Panc1 (cell line): ENCODE data around the gene C4orf50. TPM values are rescaled to one million over a fixed set of nuclear protein-coding genes. Genes with fewer than 3 reads are reported as not detected.

Source experiments
- ATAC-seq: fragments of 200-7000 bp; cut with Tn5 transposase; 2 replicates; pipeline ENCODE4 v1.9.1; 2020; ENCODE audit warnings: mild to moderate bottlenecking, moderate library complexity
- BruUV-seq: library from RNA; stranded (reverse); fragments of 400-500 nt; replicated peaks from 2 replicates; lab custom pipeline; 2021; lab: Mats Ljungman, UMichigan
- CTCF ChIA-PET: fragments of 300-600 bp; sonication (Branson Sonifier 250); formaldehyde crosslinking; loops from one replicate; lab custom pipeline; 2022; ENCODE audit warnings: antibody characterized with exemption; lab: Charles Lee
- POLR2A ChIA-PET: fragments of 300-600 bp; sonication (Branson Sonifier 250); formaldehyde crosslinking; loops from one replicate; lab custom pipeline; 2022; ENCODE audit warnings: antibody characterized with exemption; lab: Charles Lee
- DNase-seq: peaks from one replicate; pipeline ENCODE4 v3.0.0-alpha.2; 2010; ENCODE audit warnings: low read depth, low spot score
- H3K27ac ChIP-seq: 2 replicates; pipeline ENCODE4 v1.5.1; 2011; ENCODE audit warnings: mild to moderate bottlenecking, low read length, inconsistent platforms
- H3K27me3 ChIP-seq: fragments of 200-500 bp; sonication (Bioruptor generic); 2 replicates; pipeline ENCODE4 v1.6.0; 2014; ENCODE audit warnings: low read length, inconsistent platforms; ENCODE audit not compliant: control insufficient read depth, insufficient read depth
- H3K36me3 ChIP-seq: fragments of 200-500 bp; sonication (Bioruptor generic); 2 replicates; pipeline ENCODE4 v1.5.1; 2014; ENCODE audit warnings: inconsistent platforms, mild to moderate bottlenecking, low read length, moderate library complexity; ENCODE audit not compliant: control insufficient read depth, insufficient read depth
- H3K4me1 ChIP-seq: 2 replicates; pipeline ENCODE4 v1.5.1; 2011; ENCODE audit warnings: inconsistent platforms, mild to moderate bottlenecking, low read length, moderate library complexity; ENCODE audit not compliant: control insufficient read depth, insufficient read depth
- H3K4me3 ChIP-seq, 2 experiments: 2 replicates each; pipeline ENCODE4 v1.5.1; 2011 to 2012; ENCODE audit warnings: low read depth in 2 of 2, low read length in 2 of 2, mild to moderate bottlenecking in 2 of 2, inconsistent platforms in 1 of 2, moderate library complexity in 1 of 2
- H3K9me3 ChIP-seq: fragments of 200-500 bp; sonication (Bioruptor generic); 2 replicates; pipeline ENCODE4 v1.5.1; 2014; ENCODE audit warnings: low read depth, mild to moderate bottlenecking, inconsistent platforms, low read length, moderate library complexity; ENCODE audit not compliant: control insufficient read depth, insufficient read depth
- CTCF ChIP-seq: fragments of 450-650 bp; IDR thresholded peaks from 2 replicates; pipeline ENCODE4 v1.5.1; 2017; ENCODE audit warnings: mild to moderate bottlenecking
- POLR2AphosphoS5 ChIP-seq: IDR thresholded peaks from 2 replicates; pipeline ENCODE4 v1.6.1; 2012; ENCODE audit warnings: mild to moderate bottlenecking, low read depth, low read length, moderate library complexity
- SIN3A ChIP-seq: IDR thresholded peaks from 2 replicates; pipeline ENCODE4 v1.6.1; 2012; ENCODE audit warnings: low read depth, mild to moderate bottlenecking, low read length, moderate library complexity, borderline replicate concordance; ENCODE audit not compliant: insufficient read depth
- TCF7L2 ChIP-seq: IDR thresholded peaks from 2 replicates; pipeline ENCODE4 v1.6.1; 2011; ENCODE audit warnings: mild to moderate bottlenecking, low read depth, low read length, inconsistent platforms
- in situ Hi-C: cut with HindIII; loops from 2 replicates; pipeline ENCODE4 v1.10.0; 2016; ENCODE audit warnings: low sequenced_read_pairs, low pct_unique_long_range_greater_than_20kb
- intact Hi-C: fragments of 100-400 bp; cut with micrococcal nuclease; formaldehyde crosslinking; loops from one replicate; pipeline ENCODE4 v1.10.0; 2022; ENCODE audit not compliant: unreplicated experiment
- total RNA-seq: library from RNA; stranded (reverse); gene quantifications from one replicate; pipeline ENCODE4 v1.2.1, GENCODE V29; 2021; ENCODE audit not compliant: unreplicated experiment
- TF ChIP-seq, protein P1 (sequence below), 2 experiments: IDR thresholded peaks; 2 replicates each; pipeline ENCODE4 v1.6.1; 2011 to 2012; ENCODE audit warnings: low read depth in 2 of 2, control low read depth in 1 of 2, low read length in 1 of 2, mild to moderate bottlenecking in 1 of 2, moderate library complexity in 1 of 2; ENCODE audit not compliant: insufficient read depth in 1 of 2

The C4orf50 gene
- total RNA-seq, 1 experiment from 2014 or later = under 0.01 TPM

DNA sequence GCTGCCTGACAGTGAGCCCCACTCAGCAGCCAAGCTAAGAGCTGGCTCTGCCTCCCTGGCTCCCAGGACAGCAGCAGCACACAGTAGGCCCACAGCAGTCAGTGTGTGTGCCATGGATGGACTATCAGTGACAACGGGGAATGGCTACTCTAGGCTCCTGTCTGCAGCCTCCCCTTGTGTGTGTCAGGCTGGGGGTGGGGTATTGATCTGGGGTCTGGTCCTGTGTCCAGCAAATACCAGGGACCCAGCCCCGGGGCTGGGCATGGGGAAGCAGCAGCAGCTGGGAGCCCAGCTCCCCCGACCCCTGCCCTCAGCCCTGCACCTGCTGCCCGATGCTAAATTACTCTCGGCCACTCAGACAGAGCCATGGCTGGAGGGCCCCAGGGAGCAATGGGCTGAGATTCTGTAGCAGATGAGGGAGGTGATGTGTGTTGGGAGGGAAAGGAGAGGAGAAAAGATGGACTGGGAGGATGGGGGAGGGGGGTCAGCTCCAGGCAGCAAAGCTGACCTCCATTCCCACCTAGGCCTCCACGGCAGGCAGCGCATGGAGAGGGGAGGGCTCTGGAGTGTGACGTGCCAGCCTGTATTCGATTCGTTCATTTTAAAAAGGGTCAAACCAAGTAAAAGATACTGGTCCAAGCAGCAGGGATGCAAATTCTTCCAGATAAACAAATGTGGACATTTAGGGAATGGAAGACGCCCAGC is 64.0 kb downstream of the C4orf50 start:
- DNase-seq = no peak
- Histone ChIP-seq H3K9me3 (no peaks in the 10 kb centered on the region), H3K27ac (no peak overlapping the region), H3K4me3 (no peak overlapping the region), H3K27me3 (no peaks in the 10 kb centered on the region; the same call in 1 of the 2 replicates), H3K36me3 (no peaks in the 10 kb centered on the region), H3K4me1 (no peaks in the 10 kb centered on the region; the same call in 1 of the 2 replicates)
- CTCF ChIA-PET = interaction anchor here (0.6 kb wide), 1 partner anchor 9 kb away, joined by 3 read pairs; no protein-coding TSS in a partner anchor
- BruUV-seq = no TSS peak
- in situ Hi-C loops = no loop called here
- TF ChIP-seq, protein P1, sequence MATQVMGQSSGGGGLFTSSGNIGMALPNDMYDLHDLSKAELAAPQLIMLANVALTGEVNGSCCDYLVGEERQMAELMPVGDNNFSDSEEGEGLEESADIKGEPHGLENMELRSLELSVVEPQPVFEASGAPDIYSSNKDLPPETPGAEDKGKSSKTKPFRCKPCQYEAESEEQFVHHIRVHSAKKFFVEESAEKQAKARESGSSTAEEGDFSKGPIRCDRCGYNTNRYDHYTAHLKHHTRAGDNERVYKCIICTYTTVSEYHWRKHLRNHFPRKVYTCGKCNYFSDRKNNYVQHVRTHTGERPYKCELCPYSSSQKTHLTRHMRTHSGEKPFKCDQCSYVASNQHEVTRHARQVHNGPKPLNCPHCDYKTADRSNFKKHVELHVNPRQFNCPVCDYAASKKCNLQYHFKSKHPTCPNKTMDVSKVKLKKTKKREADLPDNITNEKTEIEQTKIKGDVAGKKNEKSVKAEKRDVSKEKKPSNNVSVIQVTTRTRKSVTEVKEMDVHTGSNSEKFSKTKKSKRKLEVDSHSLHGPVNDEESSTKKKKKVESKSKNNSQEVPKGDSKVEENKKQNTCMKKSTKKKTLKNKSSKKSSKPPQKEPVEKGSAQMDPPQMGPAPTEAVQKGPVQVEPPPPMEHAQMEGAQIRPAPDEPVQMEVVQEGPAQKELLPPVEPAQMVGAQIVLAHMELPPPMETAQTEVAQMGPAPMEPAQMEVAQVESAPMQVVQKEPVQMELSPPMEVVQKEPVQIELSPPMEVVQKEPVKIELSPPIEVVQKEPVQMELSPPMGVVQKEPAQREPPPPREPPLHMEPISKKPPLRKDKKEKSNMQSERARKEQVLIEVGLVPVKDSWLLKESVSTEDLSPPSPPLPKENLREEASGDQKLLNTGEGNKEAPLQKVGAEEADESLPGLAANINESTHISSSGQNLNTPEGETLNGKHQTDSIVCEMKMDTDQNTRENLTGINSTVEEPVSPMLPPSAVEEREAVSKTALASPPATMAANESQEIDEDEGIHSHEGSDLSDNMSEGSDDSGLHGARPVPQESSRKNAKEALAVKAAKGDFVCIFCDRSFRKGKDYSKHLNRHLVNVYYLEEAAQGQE (IDR thresholded peaks at IDR 0.05; ENCODE audit: insufficient read depth in 1 of 2, low read depth in 2 of 2, low read length in 1 of 2) = no peak
- TF ChIP-seq POLR2AphosphoS5 (no peak), CTCF (no peak)
- no peak for ATAC-seq
- POLR2A ChIA-PET = no interaction called here
- intact Hi-C loops = no loop called here

GRCh38 chr4:5952975-5953951 is 65.0 kb downstream of the C4orf50 start:
- Histone ChIP-seq H3K4me3 (no peak overlapping the region), H3K27me3 (no peaks in the 10 kb centered on the region), H3K36me3 (no peaks in the 10 kb centered on the region), H3K27ac (no peak overlapping the region), H3K4me1 (no peaks in the 10 kb centered on the region), H3K9me3 (no peaks in the 10 kb centered on the region)
- BruUV-seq = no TSS peak
- CTCF ChIA-PET = no interaction called here
- ATAC-seq (no peak), DNase-seq (no peak)
- no peak for TF ChIP-seq SIN3A
- TF ChIP-seq POLR2AphosphoS5 = no peak
- TF ChIP-seq CTCF = no peak
- no peak for TF ChIP-seq TCF7L2
- TF ChIP-seq, protein P1 (IDR thresholded peaks at IDR 0.05; ENCODE audit: insufficient read depth in 1 of 2, low read depth in 2 of 2, low read length in 1 of 2) = no peak
- in situ Hi-C loops = no loop called here
- POLR2A ChIA-PET = no interaction called here
- intact Hi-C loops = no loop called here
